Kasumi-1 (cell line): ENCODE results near the gene USP24.

ENCODE experiments used
- DNase-seq, 2 experiments: peaks; one replicate each; lab custom pipeline; 2025; lab: John Stamatoyannopoulos, UW

USP24 gene

DNA sequence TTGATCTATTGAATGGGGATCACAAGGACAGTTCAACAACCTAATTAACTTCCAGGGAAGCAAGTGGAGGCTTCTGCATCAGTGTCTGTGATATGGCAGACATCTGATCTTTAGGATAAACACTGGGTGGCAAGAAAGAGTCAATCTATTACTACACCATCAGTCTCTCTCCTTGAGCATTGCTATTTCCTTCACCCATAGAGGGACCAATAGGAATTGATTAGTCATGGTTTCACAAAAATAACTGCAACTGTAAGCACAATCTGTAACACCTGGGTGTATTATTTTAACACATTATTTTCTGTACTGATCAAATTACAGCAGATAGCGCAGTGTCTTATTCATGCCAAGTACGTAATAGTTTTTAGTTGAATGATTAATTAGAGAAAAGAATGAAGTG, 50.3 kb downstream of the USP24 start:
- DNase-seq: no peak

DNA sequence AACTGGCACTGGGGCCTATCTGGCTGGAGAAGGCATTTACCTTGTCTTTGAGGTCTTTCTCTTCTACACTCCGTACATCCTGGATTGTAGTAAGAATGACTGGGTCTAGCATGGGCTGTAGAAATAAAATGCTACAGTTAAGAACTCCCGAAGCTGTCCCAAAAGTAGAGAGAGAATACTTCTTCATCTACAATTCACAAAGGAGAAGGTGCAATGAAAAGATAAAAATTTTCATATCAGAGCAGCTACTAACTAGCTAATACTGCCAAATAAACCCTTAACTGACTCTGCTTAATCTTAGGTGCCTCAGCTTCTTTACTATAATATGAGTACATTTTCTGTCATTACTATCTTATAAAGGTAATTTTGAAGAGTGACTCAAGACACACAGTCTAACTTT, 55.6 kb downstream of the USP24 start:
- no peak for DNase-seq

DNA sequence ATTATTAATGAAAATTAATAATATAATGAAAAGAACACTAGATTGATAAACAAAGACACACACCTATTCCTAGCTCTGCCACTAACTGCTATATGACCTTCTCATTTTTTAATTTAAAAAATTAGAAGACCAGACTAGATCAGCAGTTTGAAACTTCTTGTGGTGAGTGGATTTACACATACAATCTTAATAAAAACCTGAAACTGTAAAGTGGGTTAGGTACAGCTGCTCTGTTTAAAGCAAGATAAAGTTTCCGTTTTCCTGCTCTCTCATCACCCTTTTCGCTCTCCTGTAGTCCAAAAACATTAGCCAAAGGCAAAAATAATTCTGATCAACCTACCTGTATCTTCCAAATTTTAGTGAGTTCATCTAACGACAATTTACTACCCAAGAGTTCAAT, 58.6 kb downstream of the USP24 start:
- no peak for DNase-seq

DNA sequence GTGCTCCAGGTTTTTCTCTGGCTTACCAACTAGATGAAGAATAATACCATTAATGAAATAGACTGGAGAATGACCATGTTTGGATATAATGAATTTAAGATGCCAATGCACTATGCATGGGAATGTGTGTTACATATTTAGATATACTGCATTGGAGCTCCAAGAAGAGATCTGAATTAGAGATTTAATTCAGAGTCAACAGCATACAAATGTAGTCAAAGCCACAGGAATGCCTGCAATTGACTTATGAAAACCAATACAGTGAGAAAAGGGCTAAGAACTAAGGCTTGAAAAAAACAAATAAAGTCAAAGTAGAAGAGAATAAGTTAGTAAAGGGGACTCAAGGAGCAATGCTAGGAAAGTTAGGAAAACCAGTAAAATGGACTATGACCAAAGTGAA, 59.1 kb downstream of the USP24 start:
- DNase-seq: no peak

DNA sequence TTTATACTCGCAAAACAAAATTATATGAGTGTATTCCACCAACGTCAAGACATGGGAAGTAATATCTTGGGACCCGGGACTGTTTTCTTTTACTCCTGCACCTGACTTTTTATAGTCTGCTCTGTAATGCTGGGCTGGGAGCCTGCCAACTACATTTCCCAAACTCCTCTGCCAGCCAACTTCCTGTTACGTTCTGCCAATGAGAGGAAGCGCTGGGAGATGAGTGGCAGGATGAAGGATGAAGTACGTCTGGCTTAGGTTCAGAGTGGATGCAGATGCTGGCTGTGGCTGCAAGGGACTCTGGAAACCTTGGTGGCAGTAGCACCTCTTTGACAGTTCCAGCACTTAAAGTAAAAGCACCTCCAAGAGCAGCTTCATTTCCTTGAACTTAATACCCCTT, 59.6 kb downstream of the USP24 start:
- peak; percentile 36 to 46 for DNase-seq

DNA sequence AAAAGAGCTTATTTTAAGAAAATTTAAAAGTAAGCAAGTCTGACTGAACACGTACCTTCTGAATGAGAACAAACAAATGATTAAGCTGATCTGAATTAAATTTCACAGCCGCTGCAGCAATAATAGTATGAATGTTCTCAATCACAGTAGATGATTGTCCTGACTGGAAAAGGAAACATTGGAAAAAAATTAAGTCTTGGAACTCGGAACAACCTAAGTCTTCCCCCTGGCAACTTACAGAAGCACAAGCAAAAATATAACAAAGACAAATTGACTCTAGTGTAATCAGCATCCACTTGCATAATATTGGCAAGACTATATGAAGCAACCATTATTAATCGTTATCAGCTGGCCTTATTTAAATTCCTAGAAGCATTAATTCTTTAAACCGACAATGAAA, 60.5 kb downstream of the USP24 start:
- no peak for DNase-seq

DNA sequence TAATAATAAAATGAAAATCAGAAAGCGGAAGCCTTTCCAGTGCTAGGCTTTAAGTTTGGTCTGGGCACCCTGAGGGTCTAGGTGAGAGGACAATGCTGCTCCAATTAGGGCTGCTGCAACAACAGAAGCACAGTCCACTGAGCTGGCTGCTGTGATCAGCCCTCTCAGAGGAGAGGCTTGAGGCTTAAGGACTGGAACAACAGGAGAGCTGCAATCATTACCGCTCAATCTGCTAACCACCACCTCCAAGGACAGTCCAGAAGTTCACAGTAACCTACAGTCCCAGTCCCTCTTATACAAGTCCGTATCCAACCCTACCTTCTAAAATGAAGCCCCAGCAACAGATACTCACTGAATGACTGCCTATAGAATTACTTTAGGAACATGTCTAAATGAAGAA, 62.1 kb downstream of the USP24 start:
- DNase-seq: no peak

DNA sequence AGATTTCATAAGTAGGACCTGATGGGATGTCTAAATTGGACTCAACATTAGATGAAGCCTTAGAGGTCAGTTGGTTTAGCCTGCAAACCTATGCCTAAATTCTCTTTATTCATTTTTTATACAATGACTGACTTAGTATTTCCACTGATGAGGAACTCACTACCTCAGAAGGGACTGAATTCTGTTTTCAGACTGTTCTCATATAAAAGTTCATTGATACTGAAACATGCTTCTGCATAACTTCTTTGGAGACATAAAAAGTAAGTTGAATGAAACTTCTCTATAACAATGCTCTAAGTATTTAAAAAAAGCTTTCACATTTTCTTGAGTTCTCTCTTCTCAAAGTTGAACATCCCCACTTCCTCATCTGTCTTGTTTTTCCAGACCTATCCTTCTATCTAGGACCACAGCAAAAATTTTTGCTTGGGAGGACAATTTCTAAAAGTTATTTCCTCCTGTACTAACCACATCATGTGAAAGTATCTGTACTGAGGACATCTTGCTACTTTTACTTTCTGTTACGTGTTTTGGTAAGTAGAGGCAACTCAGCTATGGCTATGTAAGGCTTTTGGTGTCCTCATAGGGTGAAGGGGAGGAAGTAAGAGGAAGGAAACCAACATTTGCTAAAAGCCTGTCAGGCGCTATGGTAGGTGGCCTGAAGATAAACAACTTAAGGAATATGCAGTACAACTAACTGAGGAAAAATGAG, 64.1 kb downstream of the USP24 start:
- DNase-seq: peak; percentile 24 to 63

DNA sequence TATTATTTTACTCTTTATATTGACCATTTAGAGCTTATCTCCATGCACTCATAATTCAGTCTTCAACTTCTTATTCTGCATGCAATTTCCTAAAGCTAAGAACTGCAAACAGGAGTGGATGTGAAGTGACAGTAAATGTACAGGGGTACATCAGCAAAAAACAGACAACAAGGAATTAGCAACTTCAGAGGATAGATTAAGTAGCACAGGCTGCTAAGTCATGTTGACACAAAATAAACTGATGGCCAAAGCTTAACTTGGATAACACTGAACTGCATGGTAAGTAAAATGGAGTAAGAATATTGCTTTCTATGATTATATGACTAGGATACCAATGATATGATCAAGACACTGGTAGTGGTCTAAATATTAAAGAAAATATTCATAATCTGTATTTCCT, 66.5 kb downstream of the USP24 start:
- no peak for DNase-seq

DNA sequence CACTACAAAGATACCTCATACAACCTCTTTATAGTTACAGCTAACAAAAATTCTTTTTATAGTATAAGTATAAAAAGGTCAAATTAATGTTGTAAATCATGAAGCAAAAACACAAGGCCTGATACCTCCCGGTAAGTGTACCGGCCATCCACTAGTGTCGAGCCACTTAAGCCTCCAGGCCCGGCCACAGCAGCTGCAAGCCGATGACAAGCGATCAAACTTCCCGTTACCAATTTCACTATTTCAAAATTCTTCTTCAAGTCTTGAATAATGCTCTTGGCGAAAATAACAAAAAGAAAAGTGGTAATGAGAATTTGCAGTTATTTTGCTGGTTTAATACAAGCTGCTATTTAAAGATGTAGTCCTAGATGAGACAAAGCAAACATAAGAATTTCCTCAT, 67.6 kb downstream of the USP24 start:
- no peak for DNase-seq

DNA sequence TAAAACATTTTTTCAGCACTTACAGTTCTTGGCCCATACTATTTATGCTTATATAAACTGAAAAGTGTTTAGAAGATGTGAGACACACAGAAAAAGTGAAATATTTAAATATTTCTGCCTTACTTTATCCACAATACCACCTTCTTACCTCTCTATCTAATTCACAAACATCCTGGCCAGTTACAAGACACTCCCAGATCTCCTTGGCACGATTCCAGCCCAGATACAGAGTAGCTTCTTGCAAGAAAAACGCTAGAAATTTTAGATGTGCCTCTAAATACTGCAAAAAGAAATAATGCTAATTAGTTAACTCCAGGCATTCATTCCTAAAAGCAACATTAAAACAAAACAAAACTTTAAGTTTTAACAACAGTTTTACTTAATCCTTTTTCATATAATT, 68.4 kb downstream of the USP24 start:
- no peak for DNase-seq

DNA sequence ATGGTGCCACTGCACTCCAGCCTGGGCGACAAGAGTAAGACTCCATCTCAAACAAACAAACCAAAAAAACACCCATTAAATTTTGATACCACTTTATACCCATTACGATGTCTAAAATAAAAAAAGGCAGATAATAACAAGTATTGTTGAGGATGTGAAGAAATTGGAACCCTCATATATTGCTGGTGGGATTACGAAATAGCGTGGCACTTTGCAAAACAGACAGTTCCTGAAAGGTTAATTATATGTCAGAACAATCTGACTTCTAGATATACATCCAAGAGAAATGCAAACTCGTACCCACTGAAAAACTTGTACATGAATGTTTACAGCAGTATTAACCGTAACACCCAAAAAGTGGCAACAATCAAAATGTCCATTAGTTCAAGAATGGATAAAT, 70.3 kb downstream of the USP24 start:
- no peak for DNase-seq

DNA sequence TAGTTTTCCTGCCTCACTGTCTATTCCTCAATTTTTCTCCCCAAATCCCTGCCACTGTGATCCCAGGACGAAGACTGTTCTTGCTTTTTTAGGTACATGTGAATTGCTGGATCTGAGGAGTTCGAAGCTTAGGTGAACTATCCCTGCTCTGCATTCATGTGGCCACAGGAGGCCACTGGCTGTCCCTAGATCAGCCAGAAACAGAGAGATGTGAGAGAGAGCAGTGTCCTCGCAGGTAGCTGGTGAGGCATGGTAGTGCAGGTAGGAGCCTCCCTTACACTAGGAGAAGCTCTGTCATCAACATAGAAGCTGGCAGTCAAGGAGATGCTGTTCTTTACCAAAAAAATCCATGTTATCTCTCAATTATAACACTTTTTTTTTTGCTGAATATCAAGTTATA, 71.5 kb downstream of the USP24 start:
- peak in 1 of 2 experiments; percentile 17 for DNase-seq

DNA sequence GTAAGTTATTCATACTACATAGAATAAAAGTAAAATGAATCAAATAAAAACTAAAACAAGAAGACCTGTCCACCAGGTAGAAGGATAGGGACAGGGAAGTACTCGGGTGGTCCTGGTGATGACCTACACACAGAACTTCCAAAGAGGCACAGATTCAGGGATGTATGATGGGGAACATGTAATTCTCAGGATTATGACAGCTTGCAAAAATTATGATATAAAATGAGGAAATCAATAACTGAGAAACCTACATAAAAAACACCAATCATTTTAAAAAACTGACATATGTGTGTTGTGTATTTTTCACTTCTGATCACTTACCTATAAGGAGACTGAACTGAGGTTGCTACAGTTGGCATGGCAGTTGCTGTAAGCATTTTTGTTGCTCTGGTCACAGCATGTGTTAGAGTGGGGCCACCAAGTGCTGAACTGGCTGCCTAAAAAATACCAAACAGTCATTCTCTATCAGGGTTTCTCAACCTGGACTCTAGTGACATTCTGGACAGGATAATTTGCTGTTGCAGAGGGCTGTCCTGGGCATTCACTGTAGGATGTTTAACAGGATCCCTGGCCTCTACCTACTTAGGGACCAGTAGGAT, 73.8 kb downstream of the USP24 start:
- DNase-seq: no peak

DNA sequence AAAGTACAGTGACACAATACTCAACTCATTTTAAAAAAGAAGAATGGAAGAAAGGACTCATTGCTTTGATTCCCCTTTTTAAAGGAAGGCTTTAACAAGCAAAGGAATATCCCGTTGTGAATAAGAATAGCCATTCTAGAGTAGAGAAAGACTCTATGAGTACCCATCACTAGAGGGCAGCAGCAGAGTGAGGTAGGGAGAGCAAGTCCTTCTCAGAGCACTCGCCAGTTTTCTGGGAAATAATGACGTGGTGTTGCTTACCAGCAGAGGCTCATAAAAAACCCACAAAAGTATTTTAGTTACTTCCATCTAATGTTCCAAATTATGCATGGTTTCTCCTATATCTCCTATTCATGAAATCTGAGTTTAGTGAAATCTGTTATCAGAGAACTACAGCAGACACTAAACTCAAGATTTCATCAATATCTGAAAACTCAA, 74.6 kb downstream of the USP24 start:
- peak; percentile 94 to 96 for DNase-seq

DNA sequence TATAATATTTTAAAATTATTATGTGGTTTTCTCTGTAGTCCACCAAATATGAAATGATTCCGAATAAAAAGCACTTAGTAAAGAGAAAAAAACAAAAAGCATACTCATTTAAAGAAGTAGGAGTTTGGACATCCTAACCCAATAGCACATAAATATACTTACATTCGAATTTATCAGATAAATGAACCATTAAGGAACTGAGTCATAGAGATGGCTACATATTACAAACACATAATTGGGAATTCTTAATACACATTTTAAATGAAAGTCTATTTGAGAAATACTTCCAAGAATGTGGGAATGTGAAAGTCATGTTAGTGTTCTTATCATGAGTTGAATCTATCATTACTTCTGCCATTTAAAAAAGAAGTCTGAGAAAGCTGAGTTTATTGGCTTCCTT, 75.0 kb downstream of the USP24 start:
- no peak for DNase-seq

DNA sequence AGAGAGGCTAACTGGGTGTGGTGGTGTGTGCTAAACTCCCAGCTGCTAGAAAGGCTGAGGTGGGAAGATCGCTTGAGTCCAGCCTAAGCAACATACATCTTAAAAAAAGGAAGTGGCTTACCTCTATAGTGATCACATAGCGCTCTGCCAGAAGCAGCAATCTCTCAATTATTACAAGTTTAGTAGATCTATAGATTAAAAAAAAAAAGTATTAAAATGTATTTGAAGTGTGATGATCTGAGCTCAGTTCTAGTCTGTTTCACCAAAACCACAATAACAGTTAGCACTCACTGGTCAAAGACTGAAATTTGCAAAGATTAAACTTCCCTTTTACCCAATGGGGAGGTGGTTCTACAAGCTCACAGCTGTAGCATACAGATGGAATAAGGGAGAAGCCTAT, 76.3 kb downstream of the USP24 start:
- DNase-seq: peak; percentile 26 to 67

DNA sequence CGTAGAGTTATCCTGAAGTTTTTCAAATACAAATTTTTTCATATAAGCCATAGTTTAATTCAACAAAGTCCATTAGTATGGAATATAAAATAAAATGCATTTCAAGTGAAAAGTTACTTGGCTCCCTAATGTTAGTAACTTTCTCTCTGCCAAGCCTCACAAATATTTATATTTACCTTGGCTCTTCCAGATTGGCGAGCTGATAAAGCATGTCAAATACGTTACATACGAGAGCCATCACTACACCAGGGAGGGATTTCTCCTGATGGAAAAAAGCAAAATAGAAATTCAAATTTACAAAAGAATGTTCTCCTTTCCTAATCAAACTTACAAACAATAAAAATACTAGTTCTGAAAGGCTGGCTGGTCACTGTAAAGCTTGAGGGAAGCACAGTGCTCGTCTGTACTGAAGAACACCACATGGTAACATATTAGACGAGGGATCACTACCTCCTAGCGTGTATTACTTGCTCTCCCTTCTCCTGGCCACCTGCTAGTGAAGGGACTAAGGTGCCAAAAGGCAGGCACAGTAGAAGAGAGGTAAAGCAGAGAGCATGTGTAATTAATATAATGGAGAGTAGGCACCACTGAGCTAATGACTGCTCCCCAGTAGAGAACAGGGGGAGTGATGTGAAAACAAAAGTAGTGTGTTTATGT, 80.9 kb downstream of the USP24 start:
- no peak for DNase-seq

DNA sequence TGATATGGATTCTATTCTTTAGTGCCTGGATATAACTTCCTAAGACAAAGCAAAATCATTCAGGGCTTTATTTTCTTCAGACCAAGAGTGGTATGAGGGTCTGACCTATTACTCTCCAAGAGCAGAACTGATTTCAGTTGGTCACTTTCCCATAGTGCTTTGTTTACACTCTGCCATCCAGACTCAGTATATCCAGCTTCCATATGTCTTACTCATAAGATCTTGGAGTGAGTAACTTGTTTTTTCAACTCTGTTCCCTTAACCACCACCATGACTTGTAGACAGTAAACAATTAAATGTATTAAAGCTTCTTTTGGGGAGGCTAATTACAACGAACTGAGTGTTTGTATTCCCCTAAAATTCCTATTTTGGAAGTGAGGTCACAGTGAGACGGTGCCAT, 83.4 kb downstream of the USP24 start:
- no peak for DNase-seq

DNA sequence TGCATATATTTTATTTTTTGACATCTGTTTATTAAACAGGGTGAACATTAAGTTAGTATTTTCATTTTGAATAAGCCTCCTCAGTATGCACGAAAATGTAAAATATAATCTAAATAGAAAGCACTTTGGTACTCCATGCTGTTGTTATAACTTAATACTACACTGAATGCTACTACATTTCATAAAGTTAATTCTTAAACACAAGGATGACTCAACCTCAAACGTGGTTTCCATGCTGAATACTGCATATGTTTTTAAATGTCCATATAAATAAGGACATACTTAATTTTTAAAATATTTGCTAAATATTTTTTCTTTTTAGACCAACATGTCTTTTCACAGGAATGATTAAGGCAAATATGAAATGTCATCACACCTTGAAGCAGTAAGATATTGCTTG, 83.9 kb downstream of the USP24 start:
- DNase-seq: no peak

DNA sequence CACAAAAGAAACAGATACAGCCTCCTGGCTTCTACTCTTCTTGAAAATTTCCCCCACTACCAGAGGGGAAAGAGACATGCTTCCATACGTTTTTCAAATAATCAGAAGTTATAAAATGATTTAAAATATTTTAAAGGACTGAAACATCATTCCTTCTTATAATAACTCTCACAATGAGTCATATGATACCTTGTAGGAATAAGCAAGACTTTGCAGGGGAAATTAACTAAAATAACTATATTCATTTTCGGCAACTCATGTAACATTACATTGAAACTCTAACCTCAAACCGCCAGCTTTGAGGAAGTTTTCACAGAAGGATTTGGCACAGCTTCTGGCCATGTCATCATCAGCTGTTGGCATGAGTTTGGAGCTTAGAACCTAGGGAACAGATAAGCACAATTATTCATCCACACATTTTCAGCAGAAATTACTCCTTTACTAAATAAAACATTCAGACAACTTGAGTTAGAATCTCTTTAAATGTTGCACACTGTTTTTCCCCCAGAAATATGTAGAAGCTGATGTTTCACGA, 85.9 kb downstream of the USP24 start:
- DNase-seq: peak; percentile 76 to 86

DNA sequence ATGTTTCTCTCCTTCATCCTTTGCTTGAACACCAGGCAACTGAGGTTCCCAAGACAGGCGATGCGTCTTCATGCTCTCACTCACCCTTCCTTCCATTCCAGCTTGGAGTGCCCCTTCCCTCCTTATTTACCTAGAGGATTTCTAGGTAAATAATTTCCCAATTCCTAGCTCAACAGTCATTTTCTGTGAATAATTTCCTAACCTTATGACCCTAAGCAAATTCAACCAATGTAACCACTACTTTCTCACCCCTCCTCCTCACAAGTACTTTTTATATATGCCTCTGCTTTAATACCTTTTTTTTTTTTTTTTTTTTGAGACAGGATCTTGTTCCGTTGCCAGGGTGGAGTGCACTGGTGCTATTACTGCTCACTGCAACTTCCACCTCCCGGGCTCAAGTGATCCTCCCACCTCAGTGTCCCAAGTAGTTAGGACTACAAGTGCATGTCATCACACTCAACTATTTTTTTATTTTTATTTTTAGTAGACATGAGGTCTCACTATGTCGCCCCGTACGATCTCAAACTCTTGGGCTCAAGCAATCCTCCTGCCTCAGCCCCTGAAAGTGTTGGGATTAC, 86.7 kb downstream of the USP24 start:
- no peak for DNase-seq

DNA sequence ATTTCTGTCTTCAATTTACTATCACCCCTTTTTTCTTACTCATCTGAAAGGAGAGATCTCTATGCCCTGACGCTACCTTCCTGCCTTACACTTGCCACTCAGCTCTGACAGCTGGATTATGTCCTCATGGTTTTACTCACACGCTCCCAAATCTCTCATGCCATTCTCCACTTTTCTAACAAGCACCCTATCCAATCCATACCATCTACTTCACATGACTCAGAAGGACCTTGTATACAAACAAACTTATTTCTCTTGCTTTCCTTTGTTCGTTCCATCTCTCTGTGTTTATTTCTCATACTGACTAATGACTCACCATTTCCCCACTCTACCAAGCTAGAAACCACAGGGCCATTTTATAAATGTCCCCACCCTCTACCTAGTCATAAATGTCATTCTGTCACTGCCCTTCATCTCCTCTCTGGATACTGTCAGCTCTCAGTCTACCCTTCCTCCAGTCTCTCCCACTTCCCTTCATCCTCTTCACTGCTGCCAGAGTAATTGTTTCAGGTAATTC, 87.3 kb downstream of the USP24 start:
- no peak for DNase-seq
